WERI-Rb-1 (cell line): ENCODE results near the gene TRAM2.

ENCODE experiments used
- DNase-seq: peaks from one replicate; pipeline ENCODE4 v3.0.0-alpha.2; 2020
- H3K27ac ChIP-seq: fragments of 250-450 bp; sonication (Bioruptor Pico); 2 replicates; pipeline ENCODE4 v1.5.1; 2020; ENCODE audit warnings: mild to moderate bottlenecking, moderate library complexity
- H3K27me3 ChIP-seq: fragments of 250-450 bp; sonication (Bioruptor Pico); 2 replicates; pipeline ENCODE4 v1.5.1; 2021; ENCODE audit warnings: mild to moderate bottlenecking, low read depth, moderate library complexity; ENCODE audit not compliant: insufficient read depth, severe bottlenecking
- H3K36me3 ChIP-seq: fragments of 250-450 bp; sonication (Bioruptor Pico); 2 replicates; pipeline ENCODE4 v1.5.1; 2020; ENCODE audit warnings: mild to moderate bottlenecking, moderate library complexity
- H3K4me3 ChIP-seq: 2 replicates; pipeline ENCODE4 v1.5.1; 2011; ENCODE audit warnings: low read depth, mild to moderate bottlenecking, control low read depth, low read length
- H3K9me3 ChIP-seq: fragments of 250-450 bp; sonication (Bioruptor Pico); 2 replicates; pipeline ENCODE4 v1.5.1; 2021; ENCODE audit warnings: mild to moderate bottlenecking, moderate library complexity; ENCODE audit not compliant: severe bottlenecking
- CTCF ChIP-seq: IDR thresholded peaks from 2 replicates; pipeline ENCODE4 v1.5.1; 2011; ENCODE audit warnings: low read depth, mild to moderate bottlenecking, control low read depth, inconsistent platforms, low read length

TRAM2 gene

GRCh38 chr6:52566201-52566600, 10.7 kb downstream of the TRAM2 start:
- no peaks in the 10 kb centered on the region for H3K27me3 ChIP-seq
- no peak for TF ChIP-seq CTCF
- H3K27ac ChIP-seq, result no peak overlapping the region
- no peak overlapping the region for H3K4me3 ChIP-seq
- DNase-seq, result no peak
- H3K9me3 ChIP-seq, result no peaks in the 10 kb centered on the region
- H3K36me3 ChIP-seq, result peaks cover 8% of the 10 kb centered on the region; the same call in 1 of the 2 replicates

DNA sequence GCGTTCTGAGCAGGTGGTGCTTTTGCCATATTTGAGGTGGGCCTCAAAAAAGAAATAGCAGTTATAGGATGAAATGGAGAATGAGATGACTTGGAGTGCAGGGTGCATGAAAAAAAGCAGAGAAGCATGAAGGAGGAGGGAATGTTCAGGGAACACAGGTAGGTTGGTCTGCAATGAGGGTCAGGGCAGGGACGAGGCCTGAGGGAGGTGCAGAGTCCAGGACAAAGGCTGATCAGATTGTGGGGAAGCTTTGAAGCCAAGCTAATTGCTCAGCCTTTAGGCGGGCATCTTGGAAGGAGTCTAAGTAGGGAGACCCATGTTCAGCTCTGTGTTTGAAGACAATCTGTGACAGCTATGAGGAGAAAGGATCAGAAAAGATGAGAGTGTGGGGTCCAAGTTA, 12.0 kb downstream of the TRAM2 start:
- H3K27me3 ChIP-seq, result no peaks in the 10 kb centered on the region
- H3K9me3 ChIP-seq, result no peaks in the 10 kb centered on the region
- peaks cover 8% of the 10 kb centered on the region; the same call in 1 of the 2 replicates for H3K36me3 ChIP-seq
- no peak overlapping the region for H3K4me3 ChIP-seq
- H3K27ac ChIP-seq, result no peak overlapping the region
- no peak for DNase-seq
- no peak for TF ChIP-seq CTCF

DNA sequence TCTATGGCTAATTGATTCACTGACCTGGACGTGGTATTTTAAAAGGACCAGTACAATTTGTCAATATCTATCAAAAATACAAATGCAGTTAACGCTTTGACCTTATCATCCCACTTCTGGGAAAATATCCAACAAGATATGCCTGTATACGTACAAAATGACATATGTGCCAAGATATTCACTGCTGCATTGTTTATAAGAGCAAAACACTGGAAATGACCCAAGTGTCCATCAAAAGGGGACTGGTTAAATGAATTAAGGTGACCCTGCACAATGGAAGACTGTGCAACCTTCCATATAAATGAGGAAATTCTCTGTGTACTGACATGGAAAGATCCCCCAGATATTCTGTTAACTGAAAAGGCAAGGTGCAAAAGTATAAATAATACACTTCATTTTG, 13.9 kb downstream of the TRAM2 start:
- Histone ChIP-seq H3K27ac (no peak overlapping the region), H3K4me3 (no peak overlapping the region), H3K9me3 (no peaks in the 10 kb centered on the region), H3K36me3 (peaks cover 16% of the 10 kb centered on the region), H3K27me3 (no peaks in the 10 kb centered on the region)
- no peak for DNase-seq
- no peak for TF ChIP-seq CTCF

- no peak for TF ChIP-seq CTCF
- no peaks in the 10 kb centered on the region for H3K9me3 ChIP-seq
- H3K27me3 ChIP-seq, result no peaks in the 10 kb centered on the region
- no peak for DNase-seq
- H3K36me3 ChIP-seq, result peaks cover 11% of the 10 kb centered on the region
- H3K4me3 ChIP-seq, result no peak overlapping the region
- no peak overlapping the region for H3K27ac ChIP-seq
Observed at GRCh38 chr6:52560462-52560861, 16.4 kb downstream of the TRAM2 start.

GRCh38 chr6:52558266-52559000, 18.4 kb downstream of the TRAM2 start:
- no peak overlapping the region for H3K27ac ChIP-seq
- H3K36me3 ChIP-seq, result peaks cover 11% of the 10 kb centered on the region
- no peak for DNase-seq
- H3K9me3 ChIP-seq, result no peaks in the 10 kb centered on the region
- no peaks in the 10 kb centered on the region for H3K27me3 ChIP-seq
- H3K4me3 ChIP-seq, result no peak overlapping the region
- no peak for TF ChIP-seq CTCF
